Measurements from ENCODE around the gene CHMP2A.

GRCh38 chr19:58563034-58563573, 8.2 kb upstream of the CHMP2A start:
- TF ChIP-seq CTCF (conservative IDR thresholded peaks at IDR 0.05; ENCODE audit: low read length) = no peak
- no peak for TF ChIP-seq EZH2phosphoT487 (IDR thresholded peaks at IDR 0.05; ENCODE audit: borderline replicate concordance, low read depth, low read length)

Measured in OCI-LY7 (cell line).